ENCODE measurements around the gene ICA1L. TPM values are rescaled to one million over a fixed set of nuclear protein-coding genes. Genes with fewer than 3 reads are reported as not detected.
"Not testable (repeated sequence)": the region's sequence is repeated elsewhere in the genome, so short reads cannot be mapped to it uniquely, and the experiment has no call there.

ICA1L gene
- total RNA-seq, 1 donor from 2014 or later = 2.3 TPM

- H3K36me3 ChIP-seq = no peaks in the 10 kb centered on the region
- intact Hi-C loops (cut with DNase I) = no loop called here
- no peak for TF ChIP-seq CTCF (IDR thresholded peaks at IDR 0.05)
- peak overlapping the region; percentile 84 for H3K4me3 ChIP-seq
- H3K27me3 ChIP-seq = no peaks in the 10 kb centered on the region
- ATAC-seq = no peak
- DNase-seq = no peak
- peaks cover 14% of the 10 kb centered on the region for H3K4me1 ChIP-seq
- no peak overlapping the region for H3K27ac ChIP-seq
- H3K9me3 ChIP-seq = no peaks in the 10 kb centered on the region
Measured at GRCh38 chr2:202910698-202911097, 39.1 kb upstream of the ICA1L start.

- DNase-seq; H3K36me3 ChIP-seq; H3K27ac ChIP-seq; H3K27me3 ChIP-seq; H3K9me3 ChIP-seq; intact Hi-C loops (cut with DNase I); ATAC-seq: not testable (repeated sequence)
- Histone ChIP-seq H3K4me1 (peaks cover 14% of the 10 kb centered on the region), H3K4me3 (peak overlapping the region; percentile 84)
Measured at GRCh38 chr2:202910250-202910649, 38.7 kb upstream of the ICA1L start.

- H3K4me3 ChIP-seq = no peak overlapping the region
- H3K27ac ChIP-seq = no peak overlapping the region
- no peaks in the 10 kb centered on the region for H3K9me3 ChIP-seq
- intact Hi-C loops (cut with DNase I) = no loop called here
- no peaks in the 10 kb centered on the region for H3K36me3 ChIP-seq
- H3K4me1 ChIP-seq = peaks cover 14% of the 10 kb centered on the region
- H3K27me3 ChIP-seq = no peaks in the 10 kb centered on the region
- DNase-seq (no peak), ATAC-seq (no peak)
- no peak for TF ChIP-seq CTCF (IDR thresholded peaks at IDR 0.05)
Measured at GRCh38 chr2:202909394-202910192, 38.0 kb upstream of the ICA1L start.

GRCh38 chr2:202908186-202908585 is 36.6 kb upstream of the ICA1L start:
- H3K4me1 ChIP-seq = peaks cover 14% of the 10 kb centered on the region
- H3K4me3 ChIP-seq = no peak overlapping the region
- DNase-seq (no peak), ATAC-seq (no peak)
- H3K27ac ChIP-seq = no peak overlapping the region
- TF ChIP-seq CTCF (IDR thresholded peaks at IDR 0.05) = no peak
- intact Hi-C loops (cut with DNase I) = no loop called here
- no peaks in the 10 kb centered on the region for H3K36me3 ChIP-seq
- no peaks in the 10 kb centered on the region for H3K27me3 ChIP-seq
- H3K9me3 ChIP-seq = no peaks in the 10 kb centered on the region

GRCh38 chr2:202905507-202905906 is 33.9 kb upstream of the ICA1L start:
- DNase-seq; intact Hi-C loops (cut with DNase I); H3K27ac ChIP-seq; H3K36me3 ChIP-seq; H3K4me3 ChIP-seq; H3K4me1 ChIP-seq; ATAC-seq; H3K9me3 ChIP-seq; H3K27me3 ChIP-seq: not testable (repeated sequence)

- ATAC-seq (no peak), DNase-seq (no peak)
- Histone ChIP-seq H3K36me3 (peaks cover 54% of the 10 kb centered on the region), H3K27ac (no peak overlapping the region), H3K9me3 (no peaks in the 10 kb centered on the region), H3K4me3 (no peak overlapping the region), H3K4me1 (no peaks in the 10 kb centered on the region), H3K27me3 (no peaks in the 10 kb centered on the region)
- intact Hi-C loops (cut with DNase I) = no loop called here
- TF ChIP-seq CTCF (IDR thresholded peaks at IDR 0.05) = no peak
Measured at GRCh38 chr2:202885190-202885589, 13.6 kb upstream of the ICA1L start.

All from upper lobe of right lung (tissue), 1 donor.